ENCODE data around the gene MAN2A1. TPM values are rescaled to one million over a fixed set of nuclear protein-coding genes. Genes with fewer than 3 reads are reported as not detected.

The MAN2A1 gene
- total and polyA plus RNA-seq, 2 donors (not counting 1 experiment from before 2014, with no cell fraction given) = 51.6 to 70.5 TPM

- TF ChIP-seq CTCF (conservative IDR thresholded peaks at IDR 0.05 in 1 of 2, IDR thresholded peaks at IDR 0.05 in 1 of 2; ENCODE audit: low read depth in 1 of 2, low read length in 2 of 2) = no peak
Measured at GRCh38 chr5:109703829-109704228, 14.1 kb downstream of the MAN2A1 start.

GRCh38 chr5:109704282-109704952 is 14.7 kb downstream of the MAN2A1 start:
- Histone ChIP-seq H3K4me1 (ENCODE audit: control insufficient read depth, extremely low read depth, insufficient read depth, low read length) (no peaks in the 10 kb centered on the region), H3K9me3 (ENCODE audit: control insufficient read depth, insufficient read depth, low read depth, low read length) (no peaks in the 10 kb centered on the region), H3K4me2 (ENCODE audit: extremely low read depth, insufficient read depth, low read length) (no peak overlapping the region), H3K4me3 (replicated peaks in 1 of 4; ENCODE audit: control extremely low read depth in 1 of 4, insufficient read depth in 1 of 4, low read depth in 3 of 4, low read length in 4 of 4) (no peak overlapping the region), H3K36me3 (ENCODE audit: control insufficient read depth, insufficient read depth, low read length) (no peaks in the 10 kb centered on the region), H2AFZ (ENCODE audit: low read length) (no peak overlapping the region), H3K9ac (ENCODE audit: insufficient read depth, low read length) (no peak overlapping the region), H3K79me2 (ENCODE audit: control insufficient read depth, insufficient read depth, low read length) (peaks cover 19% of the 10 kb centered on the region), H4K20me1 (ENCODE audit: control insufficient read depth, extremely low read depth, insufficient read depth, low read length) (no peaks in the 10 kb centered on the region), H3K27ac (ENCODE audit: insufficient read depth, low read length) (no peak overlapping the region), H3K27me3 (ENCODE audit: control insufficient read depth, insufficient read depth, low read length) (no peaks in the 10 kb centered on the region)
- no peak for TF ChIP-seq EZH2 (IDR thresholded peaks at IDR 0.05; ENCODE audit: low read length, missing control alignments)
- TF ChIP-seq CTCF (conservative IDR thresholded peaks at IDR 0.05 in 1 of 2, IDR thresholded peaks at IDR 0.05 in 1 of 2; ENCODE audit: low read depth in 1 of 2, low read length in 2 of 2) = no peak
- DNase-seq (ENCODE audit: low read depth in 2 of 2) = peak in 1 of 2 donors; percentile 65

More at GRCh38 chr5:109703829-109704228, 14.1 kb downstream of the MAN2A1 start:
- H2AFZ ChIP-seq (ENCODE audit: low read length) = no peak overlapping the region
- no peak overlapping the region for H3K27ac ChIP-seq (ENCODE audit: insufficient read depth, low read length)
- DNase-seq (ENCODE audit: low read depth in 2 of 2) = peak in 1 of 2 donors; percentile 28
- H3K27me3 ChIP-seq (ENCODE audit: control insufficient read depth, insufficient read depth, low read length) = no peaks in the 10 kb centered on the region
- no peaks in the 10 kb centered on the region for H3K36me3 ChIP-seq (ENCODE audit: control insufficient read depth, insufficient read depth, low read length)
- H4K20me1 ChIP-seq (ENCODE audit: control insufficient read depth, extremely low read depth, insufficient read depth, low read length) = no peaks in the 10 kb centered on the region
- no peaks in the 10 kb centered on the region for H3K4me1 ChIP-seq (ENCODE audit: control insufficient read depth, extremely low read depth, insufficient read depth, low read length)
- no peak overlapping the region for H3K4me3 ChIP-seq (replicated peaks in 1 of 4; ENCODE audit: control extremely low read depth in 1 of 4, insufficient read depth in 1 of 4, low read depth in 3 of 4, low read length in 4 of 4)
- peaks cover 19% of the 10 kb centered on the region for H3K79me2 ChIP-seq (ENCODE audit: control insufficient read depth, insufficient read depth, low read length)
- H3K9me3 ChIP-seq (ENCODE audit: control insufficient read depth, insufficient read depth, low read depth, low read length) = no peaks in the 10 kb centered on the region
- no peak overlapping the region for H3K4me2 ChIP-seq (ENCODE audit: extremely low read depth, insufficient read depth, low read length)
- H3K9ac ChIP-seq (ENCODE audit: insufficient read depth, low read length) = no peak overlapping the region

GRCh38 chr5:109705596-109705995 is 15.9 kb downstream of the MAN2A1 start:
- Histone ChIP-seq H3K4me3 (replicated peaks in 1 of 4; ENCODE audit: control extremely low read depth in 1 of 4, insufficient read depth in 1 of 4, low read depth in 3 of 4, low read length in 4 of 4) (no peak overlapping the region), H3K4me1 (ENCODE audit: control insufficient read depth, extremely low read depth, insufficient read depth, low read length) (no peaks in the 10 kb centered on the region), H4K20me1 (ENCODE audit: control insufficient read depth, extremely low read depth, insufficient read depth, low read length) (no peaks in the 10 kb centered on the region), H3K36me3 (ENCODE audit: control insufficient read depth, insufficient read depth, low read length) (no peaks in the 10 kb centered on the region), H3K4me2 (ENCODE audit: extremely low read depth, insufficient read depth, low read length) (no peak overlapping the region), H3K27me3 (ENCODE audit: control insufficient read depth, insufficient read depth, low read length) (no peaks in the 10 kb centered on the region), H3K9me3 (ENCODE audit: control insufficient read depth, insufficient read depth, low read depth, low read length) (no peaks in the 10 kb centered on the region), H2AFZ (ENCODE audit: low read length) (no peak overlapping the region), H3K79me2 (ENCODE audit: control insufficient read depth, insufficient read depth, low read length) (peaks cover 15% of the 10 kb centered on the region), H3K9ac (ENCODE audit: insufficient read depth, low read length) (no peak overlapping the region), H3K27ac (ENCODE audit: insufficient read depth, low read length) (no peak overlapping the region)
- TF ChIP-seq CTCF (conservative IDR thresholded peaks at IDR 0.05 in 1 of 2, IDR thresholded peaks at IDR 0.05 in 1 of 2; ENCODE audit: low read depth in 1 of 2, low read length in 2 of 2) = no peak
- TF ChIP-seq EZH2 (IDR thresholded peaks at IDR 0.05; ENCODE audit: low read length, missing control alignments) = no peak
- peak in 1 of 2 donors; percentile 83 for DNase-seq (ENCODE audit: low read depth in 2 of 2)

Measured in fibroblast of lung (primary cell).